HG03439 (cell line): Measurements from ENCODE around the gene WDR82.
A peak's percentile ranks its signal among the peaks of the same experiment; 100 is the strongest.

Experiments used
- ATAC-seq: cut with Tn5 transposase; IDR thresholded peaks from one replicate; pipeline ENCODE4 v1.9.1; 2021; ENCODE audit warnings: mild to moderate bottlenecking, moderate library complexity; ENCODE audit not compliant: unreplicated experiment

The WDR82 gene

DNA sequence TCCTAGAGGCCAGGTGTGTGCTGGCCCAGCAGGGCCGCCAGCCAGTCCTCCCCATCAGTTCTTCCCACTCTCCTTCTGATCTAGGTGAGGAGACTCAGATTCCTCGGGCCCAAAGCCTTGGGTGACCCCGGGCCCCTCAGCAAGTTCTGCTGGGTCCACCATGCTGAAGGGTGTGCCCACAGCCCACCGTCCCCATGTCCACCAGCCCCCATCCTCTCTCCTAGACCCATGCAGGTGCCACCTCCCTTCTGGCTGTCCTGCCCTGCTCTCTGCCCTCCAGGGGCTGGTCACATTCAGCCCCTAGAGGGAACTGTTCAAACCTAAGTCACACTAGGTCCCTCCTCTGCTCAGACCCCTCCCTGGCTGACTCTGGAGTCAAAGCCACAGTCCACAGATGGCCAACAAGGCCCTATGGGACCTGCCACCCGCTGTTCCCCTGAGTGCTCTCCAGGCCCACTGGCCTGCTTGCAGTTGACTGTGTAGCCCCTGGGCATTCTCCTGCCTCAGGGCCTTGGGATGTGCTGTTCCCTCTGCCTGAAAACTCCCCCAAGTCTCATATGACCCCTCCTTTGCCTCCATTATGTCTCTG, 52.1 kb downstream of the WDR82 start:
- peak; percentile 7 for ATAC-seq

DNA sequence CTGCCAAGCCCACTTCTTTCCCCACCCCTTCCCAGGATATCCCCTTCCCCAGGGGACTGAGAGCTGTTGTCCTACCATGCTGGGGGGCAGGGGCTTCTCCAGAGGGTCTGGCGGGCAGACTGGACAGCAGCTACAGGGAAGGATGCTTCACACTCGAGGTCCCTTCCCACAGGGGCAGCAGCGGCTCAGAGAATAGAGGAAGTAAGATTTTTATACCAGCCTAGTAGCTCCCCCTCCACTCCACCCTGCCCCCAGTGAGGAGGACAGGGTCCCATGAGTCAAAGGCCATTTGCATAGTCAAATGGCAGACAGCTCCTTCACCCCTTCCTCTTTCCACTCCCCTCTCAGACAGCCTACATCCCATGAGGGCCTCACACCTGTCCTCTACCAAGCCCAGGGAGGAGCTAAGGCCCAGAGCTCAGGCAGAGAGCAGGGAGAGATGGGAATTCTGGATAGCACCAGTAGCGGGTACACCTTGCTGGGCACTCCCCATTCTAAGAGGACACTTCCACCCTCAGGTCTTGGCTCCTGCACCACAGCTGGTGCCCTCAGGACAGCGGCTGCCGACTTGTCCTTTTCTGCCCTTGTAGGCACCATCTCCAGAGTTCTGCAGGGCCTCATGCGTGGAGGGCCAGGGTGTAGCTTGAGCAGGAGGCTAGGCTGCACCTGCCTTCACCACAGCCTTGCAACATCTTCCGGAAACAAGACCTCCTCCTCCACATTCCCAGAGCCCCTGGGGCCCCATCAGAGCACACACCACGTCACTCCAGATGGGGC, 52.8 kb downstream of the WDR82 start, which contains the start of gene TLR9:
TLR9 (minus strand) TSS at position 194 of the 777 bp plus-strand sequence; CDS start at position 78, 116 bp downstream.
- ATAC-seq, result peak; percentile 80

DNA sequence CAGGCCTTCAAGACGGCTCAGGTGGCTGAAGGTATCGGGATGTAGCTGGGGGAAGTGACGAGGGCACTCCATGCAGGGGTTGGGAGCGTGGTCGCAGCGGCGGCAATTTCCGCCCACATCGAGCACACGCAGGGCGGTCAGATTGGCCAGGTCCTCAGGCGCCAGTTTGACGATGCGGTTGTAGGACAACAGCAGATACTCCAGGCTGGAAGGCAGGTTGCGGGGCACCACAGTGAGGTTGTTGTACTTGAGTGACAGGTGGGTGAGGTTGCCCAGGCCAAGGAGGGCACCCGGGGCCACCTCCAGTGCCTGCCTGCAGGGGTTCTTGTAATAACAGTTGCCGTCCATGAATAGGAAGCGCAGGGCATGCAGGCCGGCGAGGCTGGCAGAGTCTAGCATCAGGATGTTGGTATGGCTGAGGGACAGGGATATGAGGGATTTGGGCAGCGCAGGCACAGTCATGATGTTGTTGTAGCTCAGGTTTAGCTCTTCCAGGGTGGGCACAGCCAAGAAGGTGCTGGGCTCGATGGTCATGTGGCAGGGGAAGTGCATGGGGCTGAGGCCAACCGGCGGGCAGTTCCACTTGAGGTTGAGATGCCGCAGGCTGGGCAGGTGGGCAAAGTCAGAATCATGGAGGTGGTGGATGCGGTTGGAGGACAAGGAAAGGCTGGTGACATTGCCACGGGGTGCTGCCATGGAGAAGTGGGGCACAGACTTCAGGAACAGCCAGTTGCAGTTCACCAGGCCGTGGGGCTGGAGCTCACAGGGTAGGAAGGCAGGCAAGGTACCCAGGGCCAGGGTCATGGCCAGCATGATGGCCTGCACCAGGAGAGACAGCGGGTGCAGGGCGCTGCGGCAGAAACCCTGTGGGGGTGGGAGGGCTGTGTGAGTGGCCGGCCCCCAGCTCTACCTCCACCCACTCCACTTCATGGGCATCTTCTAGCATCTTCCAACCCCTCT, 54.7 kb downstream of the WDR82 start:
- no peak for ATAC-seq

DNA sequence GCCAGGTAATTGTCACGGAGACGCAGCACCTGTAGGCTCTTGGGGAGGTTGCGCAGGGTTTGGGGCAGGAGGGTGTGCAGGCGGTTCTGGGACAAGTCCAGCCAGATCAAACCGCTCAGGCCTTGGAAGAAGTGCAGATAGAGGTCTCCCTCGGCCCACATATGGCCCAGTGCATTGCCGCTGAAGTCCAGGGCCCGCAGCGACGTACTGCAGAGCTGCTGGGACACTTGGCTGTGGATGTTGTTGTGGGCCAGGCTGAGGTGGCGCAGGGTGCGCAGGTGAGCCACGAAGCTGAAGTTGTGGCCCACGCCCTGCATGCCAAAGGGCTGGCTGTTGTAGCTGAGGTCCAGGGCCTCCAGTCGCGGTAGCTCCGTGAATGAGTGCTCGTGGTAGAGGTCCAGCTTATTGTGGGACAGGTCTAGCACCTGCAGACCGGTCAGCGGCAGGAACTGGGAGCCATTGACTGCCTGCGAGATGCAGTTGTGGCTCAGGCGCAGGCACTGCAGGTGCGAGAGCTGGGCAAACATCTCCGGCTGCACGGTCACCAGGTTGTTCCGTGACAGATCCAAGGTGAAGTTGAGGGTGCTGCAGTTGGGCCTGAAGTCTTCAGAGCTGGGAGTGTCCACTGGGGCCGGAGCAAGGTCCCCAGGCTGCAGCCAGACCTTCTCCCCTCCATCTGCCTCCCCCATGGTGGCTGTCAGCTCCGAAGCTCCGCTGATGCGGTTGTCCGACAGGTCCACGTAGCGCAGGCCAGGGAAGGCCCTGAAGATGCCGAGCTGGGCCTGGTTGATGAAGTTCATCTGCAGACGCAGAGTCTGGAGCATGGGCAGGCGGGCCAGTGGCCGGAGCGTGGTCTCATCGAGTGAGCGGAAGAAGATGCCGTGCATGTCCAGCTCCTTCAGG, 55.9 kb downstream of the WDR82 start:
- no peak for ATAC-seq

DNA sequence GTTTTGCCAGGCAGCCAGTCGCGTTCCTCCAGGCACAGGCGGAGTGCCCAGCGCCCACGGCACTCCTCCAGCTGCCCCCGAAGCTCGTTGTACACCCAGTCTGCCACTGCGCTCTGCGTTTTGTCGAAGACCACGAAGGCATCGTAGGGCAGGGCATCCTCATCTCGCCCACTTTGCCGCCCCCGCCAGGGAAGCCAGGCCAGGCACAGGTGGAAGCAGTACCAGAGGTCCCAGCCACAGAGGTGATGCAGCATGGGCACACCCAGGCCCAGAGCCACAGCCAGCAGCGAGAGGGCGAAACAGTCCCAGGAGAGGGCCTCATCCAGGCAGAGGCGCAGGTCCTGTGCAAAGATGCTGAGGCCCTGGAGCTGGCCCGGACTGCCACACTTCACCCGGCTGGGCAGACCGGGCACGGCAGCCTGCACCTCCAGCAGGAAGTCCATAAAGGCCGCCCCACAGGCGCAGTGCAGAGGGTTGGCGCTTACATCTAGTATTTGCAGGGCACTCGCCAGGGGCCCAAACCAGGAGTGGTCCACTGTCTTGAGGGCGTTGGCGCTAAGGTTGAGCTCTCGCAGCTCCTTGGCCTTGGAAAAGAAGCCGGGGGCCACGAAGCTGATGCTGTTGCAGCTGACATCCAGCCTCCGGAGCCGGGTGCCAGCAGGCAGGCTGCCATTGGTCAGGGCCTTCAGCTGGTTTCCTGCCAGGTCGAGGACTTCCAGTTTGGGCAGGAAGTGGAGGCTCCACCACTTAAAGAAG, 56.7 kb downstream of the WDR82 start:
- ATAC-seq, result no peak

DNA sequence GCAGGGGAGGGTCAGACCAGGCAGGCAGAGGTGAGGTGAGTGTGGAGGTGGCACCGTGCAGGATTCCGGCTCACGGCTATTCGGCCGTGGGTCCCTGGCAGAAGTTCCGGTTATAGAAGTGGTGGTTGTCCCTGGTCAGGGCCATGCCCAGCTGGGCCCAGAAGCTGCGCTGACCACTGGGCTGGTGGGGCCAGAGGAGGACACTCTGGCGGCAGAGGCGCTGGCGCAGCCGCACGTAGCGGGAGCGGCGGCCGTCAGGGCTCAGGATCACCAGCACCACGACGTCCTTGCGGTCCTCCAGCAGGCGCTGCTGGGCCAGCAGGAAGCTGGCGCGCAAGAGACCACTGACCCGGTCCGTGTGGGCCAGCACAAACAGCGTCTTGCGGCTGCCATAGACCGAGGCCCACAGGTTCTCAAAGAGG, 57.3 kb downstream of the WDR82 start:
- no peak for ATAC-seq

DNA sequence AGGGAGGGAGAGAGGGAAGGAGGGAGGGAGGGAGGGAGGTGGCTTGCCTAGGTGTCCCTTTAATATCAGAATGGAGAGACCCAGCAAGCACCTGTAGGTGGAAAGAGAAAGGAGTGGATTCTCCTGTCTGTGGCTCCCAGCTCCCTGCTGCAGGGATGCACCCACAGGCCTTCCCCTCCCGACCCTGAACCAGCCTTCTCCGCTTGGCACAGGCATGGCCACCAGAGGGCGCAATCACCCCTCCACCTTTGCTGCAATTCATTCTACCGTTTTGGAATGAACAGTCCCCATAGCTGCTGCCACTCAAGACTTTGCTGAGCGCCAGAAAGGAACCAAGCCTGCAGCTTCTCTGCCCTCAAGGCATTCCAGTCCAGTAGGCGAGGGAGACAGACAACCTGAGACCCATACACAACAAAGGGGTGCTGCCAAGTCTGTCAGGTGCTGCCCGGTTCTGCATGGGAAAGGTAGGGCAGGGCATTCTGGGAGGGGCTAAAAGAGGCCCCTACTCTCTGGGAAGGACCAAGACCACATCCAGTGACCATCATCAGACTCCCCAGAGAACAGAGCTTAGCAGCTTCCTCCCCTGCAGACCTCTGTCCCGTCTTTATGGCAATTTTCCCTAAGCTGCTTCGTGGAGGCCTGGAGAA, 57.9 kb downstream of the WDR82 start:
- no peak for ATAC-seq

DNA sequence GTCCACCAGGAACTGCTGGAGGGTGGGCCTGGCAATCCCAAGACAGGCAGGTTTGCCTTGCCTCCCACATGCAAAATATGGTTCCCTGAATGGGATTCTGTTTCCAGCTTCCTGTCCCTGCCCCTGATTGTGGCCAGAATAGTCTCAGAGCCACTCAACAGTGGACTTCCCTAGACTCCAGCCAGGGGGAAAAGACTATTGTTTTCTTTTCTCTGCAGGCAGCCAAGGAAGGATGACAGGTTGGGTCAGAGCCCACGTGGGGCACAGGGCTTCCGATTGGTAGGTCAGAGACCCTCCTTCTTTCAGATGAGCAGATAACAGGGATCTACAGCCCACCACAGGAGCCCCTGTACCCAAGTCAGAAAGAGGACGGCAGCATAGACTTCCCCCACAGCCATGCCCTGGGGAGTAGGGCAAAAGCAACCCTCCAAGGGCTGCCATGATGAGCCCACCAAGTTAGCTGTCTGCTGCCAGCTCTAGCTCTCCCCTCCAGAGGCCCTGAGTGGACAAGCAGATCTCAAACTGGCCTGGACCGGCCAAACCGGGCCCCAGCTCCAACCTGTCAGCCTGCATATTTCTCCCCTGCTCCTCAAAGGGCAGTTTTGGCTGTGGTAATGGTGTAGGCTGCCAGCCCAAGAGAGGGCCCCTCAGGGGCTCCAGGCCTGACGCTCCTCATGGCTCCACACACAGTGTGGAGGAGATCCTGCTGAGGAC, 59.4 kb downstream of the WDR82 start:
- ATAC-seq, result no peak

DNA sequence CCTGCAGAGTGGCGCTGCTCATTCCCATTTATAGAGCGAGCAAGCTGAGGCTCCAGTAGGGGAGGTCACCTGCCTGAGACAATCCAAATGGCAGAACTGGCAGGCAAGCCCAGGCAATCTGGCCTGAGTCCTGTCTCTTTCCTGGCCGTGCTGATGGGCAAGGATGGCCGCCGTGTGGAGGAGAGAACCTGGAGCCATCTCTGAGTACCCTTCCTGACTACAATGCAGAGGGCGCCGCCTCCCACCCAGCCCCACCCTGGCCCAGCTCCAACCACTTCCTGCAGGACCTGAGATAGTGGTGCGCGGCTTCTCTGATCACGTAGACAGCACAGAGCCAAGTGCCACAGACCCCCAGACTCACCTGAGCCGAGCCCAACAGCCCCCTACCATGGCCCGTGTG, 60.0 kb downstream of the WDR82 start:
- no peak for ATAC-seq

DNA sequence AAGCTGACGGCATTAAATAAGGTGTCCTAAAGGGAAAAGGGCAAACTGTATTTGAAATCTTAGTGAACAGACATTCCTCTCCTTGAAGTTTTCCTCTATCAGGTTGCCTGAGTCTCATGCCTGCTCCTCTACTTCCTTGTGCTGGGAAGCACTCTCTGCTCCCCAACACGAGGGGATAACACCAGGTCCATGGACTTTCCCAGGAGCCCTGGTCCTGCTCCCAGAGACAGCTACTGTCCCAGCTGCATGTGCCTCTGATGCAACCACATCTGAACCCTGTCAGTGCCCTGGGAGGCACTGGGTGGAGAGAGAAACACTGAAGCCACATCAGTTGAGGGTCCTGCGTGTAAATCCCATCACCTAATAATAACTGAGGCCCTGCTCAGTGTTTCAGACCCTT, 60.4 kb downstream of the WDR82 start:
- no peak for ATAC-seq

DNA sequence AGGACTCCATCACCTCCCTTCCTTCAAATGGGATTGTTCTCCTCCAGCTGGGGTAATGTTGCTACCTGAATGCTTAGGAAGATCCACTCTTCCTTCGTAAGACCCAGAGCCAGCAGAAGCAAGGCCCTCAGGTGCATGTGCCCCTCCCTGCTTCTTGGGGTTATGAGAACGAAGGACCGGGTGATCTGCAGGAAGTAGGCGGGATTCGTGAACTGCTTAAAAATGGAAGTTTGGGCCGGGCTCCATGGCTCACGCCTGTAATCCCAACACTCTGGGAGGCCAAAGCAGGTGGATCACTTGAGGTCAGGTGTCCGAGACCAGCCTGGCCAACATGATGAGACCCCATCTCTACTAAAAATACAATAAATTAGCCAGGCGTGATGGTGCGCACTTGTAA, 61.0 kb downstream of the WDR82 start:
- ATAC-seq, result no peak

DNA sequence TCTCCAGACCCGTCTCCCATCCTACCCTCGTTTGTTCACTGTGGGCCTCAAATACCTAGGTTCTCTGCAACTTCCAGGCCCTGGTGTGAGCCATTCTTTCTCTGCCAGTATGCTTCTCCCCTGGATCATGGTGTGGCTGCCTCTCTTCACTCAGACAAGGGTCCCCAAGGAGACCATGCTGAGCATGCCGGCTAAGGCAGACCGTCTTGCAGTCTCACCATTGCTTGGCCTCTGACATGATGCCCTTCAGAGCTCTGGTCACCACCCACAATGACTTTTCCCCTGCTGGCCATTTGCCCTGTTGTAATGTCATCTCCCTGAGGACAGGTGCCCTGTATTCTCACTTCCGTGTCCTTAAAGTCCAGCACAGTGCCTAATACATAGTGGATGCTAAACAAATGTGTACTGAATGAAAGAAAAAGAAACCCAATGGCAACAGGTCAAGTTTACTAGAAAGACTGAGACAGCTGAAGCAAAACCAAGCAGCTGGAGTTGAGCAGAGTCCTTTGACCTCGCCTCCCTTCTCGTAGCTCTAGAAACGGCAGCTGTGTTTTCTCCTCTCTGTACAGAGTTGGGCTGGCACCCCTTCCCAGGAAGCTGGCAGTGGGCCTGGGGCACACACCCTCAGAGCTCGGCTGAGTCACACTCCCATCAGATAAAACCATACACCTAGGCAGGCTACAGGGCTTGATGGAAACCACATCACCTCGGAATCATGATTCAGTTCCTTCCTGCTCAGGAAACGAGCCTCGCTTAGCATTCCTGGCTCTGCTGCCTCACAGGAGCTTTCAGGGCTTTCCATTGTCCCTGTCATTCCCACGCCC, 61.7 kb downstream of the WDR82 start:
- no peak for ATAC-seq

DNA sequence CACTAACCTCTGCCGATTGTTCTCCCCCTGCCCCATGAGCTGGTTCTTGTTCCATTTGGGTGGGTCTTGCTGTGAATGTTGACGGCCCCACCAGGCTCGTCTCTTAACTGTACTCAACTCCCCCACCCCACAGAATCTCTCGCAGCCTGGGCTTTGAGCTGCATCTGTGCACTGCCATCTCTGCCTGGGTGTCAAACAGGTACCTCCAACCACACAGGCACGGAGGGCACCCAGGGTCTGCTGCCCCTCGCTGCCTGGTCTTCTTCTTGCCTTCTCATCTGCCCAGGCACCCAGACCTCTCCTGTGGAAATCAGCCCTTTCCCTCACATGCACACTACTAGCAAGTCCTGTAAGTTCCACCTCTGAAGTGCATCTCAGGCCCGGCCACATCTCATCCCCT, 63.1 kb downstream of the WDR82 start:
- no peak for ATAC-seq

DNA sequence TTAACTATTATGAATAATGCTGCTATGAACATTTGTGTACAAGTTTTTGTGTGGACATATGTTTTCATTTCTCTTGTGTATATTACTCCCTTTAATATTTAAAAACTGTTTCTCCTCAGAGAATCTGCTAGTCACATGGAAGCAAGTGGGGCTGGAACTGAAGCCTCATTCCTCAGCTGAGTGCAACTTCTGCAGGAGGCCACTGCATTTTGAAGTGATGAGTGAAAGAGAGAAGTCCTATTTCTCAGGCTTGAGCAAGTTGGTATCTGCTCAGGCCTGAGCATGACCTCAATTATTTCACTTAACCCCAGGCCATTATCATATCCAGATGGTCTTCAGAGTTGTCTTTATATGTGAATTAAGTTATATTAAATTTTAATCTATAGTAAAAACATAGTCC, 64.5 kb downstream of the WDR82 start:
- no peak for ATAC-seq

DNA sequence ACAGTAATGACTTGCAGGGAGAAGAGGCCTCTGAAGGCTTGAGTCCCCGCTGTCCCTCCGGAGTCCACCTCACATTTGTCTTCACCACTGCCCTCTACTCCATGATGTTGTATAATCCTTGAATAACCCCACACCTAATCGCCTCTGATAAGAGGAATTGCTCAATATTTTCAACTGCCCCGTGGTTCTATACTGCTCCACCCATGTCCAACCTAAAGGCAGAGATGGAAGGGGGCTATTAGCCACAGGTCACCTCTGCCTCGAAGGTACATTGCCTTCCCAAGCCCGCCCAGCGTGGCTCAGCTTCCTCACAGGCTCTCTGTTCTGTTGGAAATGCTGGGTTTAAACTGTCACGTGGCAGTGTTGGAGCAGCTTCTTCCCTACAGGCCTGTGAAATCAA, 65.4 kb downstream of the WDR82 start:
- no peak for ATAC-seq

DNA sequence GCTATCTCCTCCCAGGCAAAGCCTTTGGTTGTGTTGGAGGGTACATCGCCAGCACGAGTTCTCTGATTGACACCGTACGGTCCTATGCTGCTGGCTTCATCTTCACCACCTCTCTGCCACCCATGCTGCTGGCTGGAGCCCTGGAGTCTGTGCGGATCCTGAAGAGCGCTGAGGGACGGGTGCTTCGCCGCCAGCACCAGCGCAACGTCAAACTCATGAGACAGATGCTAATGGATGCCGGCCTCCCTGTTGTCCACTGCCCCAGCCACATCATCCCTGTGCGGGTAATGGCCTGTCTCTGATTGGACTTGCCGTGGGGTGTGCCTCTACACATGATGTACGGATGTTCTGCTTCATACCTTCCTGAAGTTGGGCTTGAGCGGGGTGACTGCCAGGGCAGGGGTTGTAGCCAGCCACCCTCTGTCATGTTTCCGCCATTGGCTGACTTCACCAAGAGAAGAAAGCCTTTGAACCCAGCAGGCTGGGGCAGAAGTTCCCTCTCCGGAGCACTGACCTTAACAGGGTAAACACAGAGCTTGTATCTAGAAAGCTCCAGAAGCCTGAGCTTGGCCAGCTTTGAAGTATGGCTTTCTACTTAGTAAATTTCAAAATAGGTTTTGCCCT, 67.1 kb downstream of the WDR82 start:
- ATAC-seq, result no peak

DNA sequence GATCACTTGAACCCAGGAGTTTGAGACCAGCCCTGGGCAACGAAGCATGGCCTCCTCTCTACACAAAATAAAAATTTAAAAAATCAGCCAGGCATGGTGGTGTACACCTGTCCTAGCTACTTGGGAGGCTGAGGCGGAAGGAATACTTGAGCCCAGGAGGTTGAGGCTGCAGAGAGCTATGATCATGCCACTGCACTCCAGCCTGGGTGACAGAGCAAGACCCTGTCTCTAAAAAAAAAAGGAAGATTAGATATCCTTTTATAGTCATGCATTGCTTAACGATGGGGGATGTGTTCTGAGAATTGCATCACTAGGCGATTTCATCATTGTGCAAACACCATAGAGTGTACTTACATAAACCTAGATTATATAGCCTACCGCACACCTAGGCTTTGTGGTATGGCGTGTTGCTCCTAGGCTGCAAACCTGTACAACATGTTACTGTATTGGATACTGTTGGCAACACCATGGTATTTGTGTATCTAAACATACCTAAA, 67.9 kb downstream of the WDR82 start:
- ATAC-seq, result no peak
